Gastroesophageal sphincter (tissue), 4 donors: Measurements from ENCODE around the gene HTRA3. TPM values are rescaled to one million over a fixed set of nuclear protein-coding genes. Genes with fewer than 3 reads are reported as not detected.

Experiments used
- ATAC-seq: fragments of 150-250 bp; one replicate; pipeline ENCODE4 v1.9.1; 2016; ENCODE audit warnings: mild to moderate bottlenecking, moderate library complexity
- H3K27ac ChIP-seq, 4 donors: fragments of 200-600 bp; sonication (generic) in 3 of 4; 1 replicate in 3 of 4; 2 replicates in 1 of 4; pipeline ENCODE4 v1.5.1; 2016 to 2019
- H3K27me3 ChIP-seq: fragments of 200-600 bp; sonication (generic); one replicate; pipeline ENCODE4 v1.5.1; 2019
- H3K36me3 ChIP-seq, 2 donors: fragments of 200-600 bp; sonication (generic); one replicate each; pipeline ENCODE4 v1.5.1; 2019; ENCODE audit warnings: control low read depth in 1 of 2
- H3K4me1 ChIP-seq, 3 donors: fragments of 200-600 bp; sonication (generic); 1 replicate in 2 of 3; 2 replicates in 1 of 3; pipeline ENCODE4 v1.5.1; 2016 to 2019; ENCODE audit warnings: control low read depth in 2 of 3
- H3K4me3 ChIP-seq, 2 donors: fragments of 200-600 bp; sonication (generic); one replicate each; pipeline ENCODE4 v1.5.1; 2019; ENCODE audit warnings: mild to moderate bottlenecking in 1 of 2, moderate library complexity in 1 of 2
- H3K9me3 ChIP-seq, 3 donors: fragments of 200-600 bp; sonication (generic); one replicate each; pipeline ENCODE4 v1.5.1; 2017 to 2019; ENCODE audit warnings: control low read depth in 2 of 3
- CTCF ChIP-seq, 4 experiments: fragments of 200-600 bp in 2 of 4; fragments of 450-650 bp in 2 of 4; sonication (generic) in 1 of 4; IDR thresholded peaks; one replicate each; pipeline ENCODE4 v1.5.1; 2017 to 2019; ENCODE audit warnings: antibody characterized with exemption in 4 of 4, mild to moderate bottlenecking in 2 of 4, moderate library complexity in 2 of 4
- EP300 ChIP-seq: sonication (generic); formaldehyde crosslinking; IDR thresholded peaks from one replicate; pipeline ENCODE4 v1.6.1; 2017; ENCODE audit warnings: antibody characterized with exemption, mild to moderate bottlenecking
- POLR2A ChIP-seq, 2 donors: fragments of 450-650 bp; IDR thresholded peaks; one replicate each; pipeline ENCODE4 v1.6.1; 2017; ENCODE audit warnings: antibody characterized with exemption in 2 of 2, mild to moderate bottlenecking in 2 of 2, moderate library complexity in 1 of 2
- POLR2AphosphoS5 ChIP-seq: sonication (generic); formaldehyde crosslinking; IDR thresholded peaks from one replicate; pipeline ENCODE4 v1.6.1; 2017; ENCODE audit warnings: antibody characterized with exemption
- WGBS, 2 donors: methylation state at CpG; one replicate each; pipeline ENCODE4 v1.1.5; 2018; ENCODE audit warnings: low coverage in 1 of 2; 5-methylcytosine and 5-hydroxymethylcytosine counted together
- total RNA-seq, 4 donors: library from RNA; depleted of rRNA; stranded (reverse); fragments of >200 nt; gene quantifications; one replicate each; pipeline ENCODE4 v1.1.0, GENCODE V29; 2016

Gene HTRA3
- total RNA-seq, 4 donors from 2014 or later = 30.2 to 80.5 (median 59.9) TPM

GRCh38 chr4:8248091-8248490 lies 21.5 kb upstream of the HTRA3 start:
- H3K27ac ChIP-seq = peak overlapping the region in 3 of 4 donors; percentile 34 to 41 (median 38)
- TF ChIP-seq POLR2AphosphoS5 (no peak), EP300 (no peak), POLR2A (IDR thresholded peaks at IDR 0.05) (no peak), CTCF (IDR thresholded peaks at IDR 0.05) (no peak)
- WGBS, 2 donors = 76 to 86% methylated on average over 7 of the region's 7 CpGs

GRCh38 chr4:8250227-8250626 lies 19.3 kb upstream of the HTRA3 start:
- ATAC-seq = no peak
- no peak overlapping the region for H3K4me3 ChIP-seq
- no peaks in the 10 kb centered on the region for H3K9me3 ChIP-seq
- no peak for TF ChIP-seq CTCF (IDR thresholded peaks at IDR 0.05)
- TF ChIP-seq EP300 = no peak
- TF ChIP-seq POLR2AphosphoS5 = no peak
- no peak for TF ChIP-seq POLR2A (IDR thresholded peaks at IDR 0.05)
- H3K27me3 ChIP-seq = no peaks in the 10 kb centered on the region
- no peaks in the 10 kb centered on the region for H3K4me1 ChIP-seq
- no peak overlapping the region for H3K27ac ChIP-seq
- H3K36me3 ChIP-seq = no peaks in the 10 kb centered on the region
- no CpG with 5 or more reads among the region's 3 CpGs for WGBS, 2 donors

More at GRCh38 chr4:8248091-8248490, 21.5 kb upstream of the HTRA3 start:
- Histone ChIP-seq H3K36me3 (no peaks in the 10 kb centered on the region), H3K4me3 (no peak overlapping the region), H3K27me3 (no peaks in the 10 kb centered on the region), H3K9me3 (no peaks in the 10 kb centered on the region), H3K4me1 (no peaks in the 10 kb centered on the region)
- peak; percentile 32 for ATAC-seq

- 83 to 97% methylated on average over 4 to 5 of the region's 7 CpGs for WGBS, 2 donors
- no peak for TF ChIP-seq POLR2A (IDR thresholded peaks at IDR 0.05)
- no peak for TF ChIP-seq POLR2AphosphoS5
- TF ChIP-seq CTCF (IDR thresholded peaks at IDR 0.05) = no peak
- TF ChIP-seq EP300 = no peak
- no peak overlapping the region for H3K27ac ChIP-seq
- no peaks in the 10 kb centered on the region for H3K4me1 ChIP-seq
- ATAC-seq = no peak
- no peaks in the 10 kb centered on the region for H3K36me3 ChIP-seq
- no peak overlapping the region for H3K4me3 ChIP-seq
- no peaks in the 10 kb centered on the region for H3K9me3 ChIP-seq
- no peaks in the 10 kb centered on the region for H3K27me3 ChIP-seq
Measured at GRCh38 chr4:8250637-8251036, 18.9 kb upstream of the HTRA3 start.

- 69% methylated on average over 6 of the region's 24 CpGs; no CpG with 5 or more reads in 1 of the 2 donors for WGBS, 2 donors
Measured at GRCh38 chr4:8251110-8251883, 18.3 kb upstream of the HTRA3 start.

More at GRCh38 chr4:8251110-8251883, 18.3 kb upstream of the HTRA3 start:
- Histone ChIP-seq H3K4me1 (no peaks in the 10 kb centered on the region), H3K9me3 (no peaks in the 10 kb centered on the region), H3K4me3 (no peak overlapping the region), H3K27ac (no peak overlapping the region), H3K36me3 (no peaks in the 10 kb centered on the region), H3K27me3 (no peaks in the 10 kb centered on the region)
- TF ChIP-seq POLR2A (IDR thresholded peaks at IDR 0.05) (no peak), POLR2AphosphoS5 (no peak), EP300 (no peak), CTCF (IDR thresholded peaks at IDR 0.05) (no peak)
- no peak for ATAC-seq
